Measurements from ENCODE around the gene CKAP2L.

CKAP2L gene

DNA sequence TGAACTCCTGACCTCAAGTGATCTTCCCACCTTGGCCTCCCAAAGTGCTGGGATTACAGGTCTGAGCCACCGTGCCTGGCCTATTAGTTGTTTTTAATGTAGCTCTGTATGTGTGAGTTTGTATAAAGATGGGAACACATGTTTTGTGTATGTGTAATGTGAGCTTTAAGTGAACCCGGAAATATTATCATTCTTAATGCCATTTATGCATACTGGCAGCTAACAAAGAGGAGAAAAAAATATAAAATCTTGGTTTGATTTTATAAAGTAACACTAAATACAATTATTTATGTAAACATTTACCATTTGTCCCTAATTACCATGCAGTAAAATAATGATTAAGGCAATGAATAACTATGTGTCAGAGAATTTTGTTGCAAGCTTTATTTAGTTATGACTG is 9.1 kb upstream of the CKAP2L start:
- no peaks in the 10 kb centered on the region for H3K4me1 ChIP-seq (ENCODE audit: control insufficient read depth, insufficient read depth, low read length)
- no peak overlapping the region for H3K4me2 ChIP-seq (ENCODE audit: low read length)
- no peaks in the 10 kb centered on the region for H3K36me3 ChIP-seq (ENCODE audit: insufficient read depth, low read length)
- no peaks in the 10 kb centered on the region for H3K27me3 ChIP-seq (ENCODE audit: control insufficient read depth, insufficient read depth, low read length)
- no peaks in the 10 kb centered on the region for H3K9me3 ChIP-seq (replicated peaks; ENCODE audit: low read length)
- H3K9ac ChIP-seq (ENCODE audit: low read depth, low read length) = no peak overlapping the region
- H3K4me3 ChIP-seq (ENCODE audit: low read length) = no peak overlapping the region

DNA sequence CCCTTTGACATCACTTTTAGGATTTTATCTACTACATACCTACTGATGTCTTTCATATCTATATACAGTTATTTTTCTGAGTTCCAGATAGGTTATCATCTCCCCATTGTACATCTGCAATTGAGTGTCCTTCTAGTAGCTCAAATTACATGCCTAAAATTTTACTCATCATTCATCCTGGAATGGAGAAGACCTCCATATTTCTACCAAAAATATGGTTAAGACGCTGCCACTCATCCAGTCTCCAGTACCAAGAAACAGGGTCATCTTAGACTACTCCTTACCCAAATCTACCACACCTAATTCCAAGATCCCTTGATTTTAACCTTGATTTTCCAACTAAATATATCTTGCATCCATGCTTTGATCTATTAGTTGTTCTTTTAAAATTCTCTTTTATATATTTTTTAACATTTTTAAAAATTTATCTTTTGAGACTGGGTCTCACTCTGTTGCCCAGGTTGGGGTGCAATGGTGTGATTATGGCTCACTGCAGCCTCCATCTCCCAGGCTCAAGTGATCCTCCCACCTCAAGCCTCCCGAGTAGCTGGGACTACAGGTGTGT is 8.6 kb upstream of the CKAP2L start:
- Histone ChIP-seq H3K36me3 (ENCODE audit: insufficient read depth, low read length) (no peaks in the 10 kb centered on the region), H3K4me3 (ENCODE audit: low read length) (no peak overlapping the region), H3K4me2 (ENCODE audit: low read length) (no peak overlapping the region), H3K27me3 (ENCODE audit: control insufficient read depth, insufficient read depth, low read length) (no peaks in the 10 kb centered on the region), H3K4me1 (ENCODE audit: control insufficient read depth, insufficient read depth, low read length) (no peaks in the 10 kb centered on the region), H3K9me3 (replicated peaks; ENCODE audit: low read length) (no peaks in the 10 kb centered on the region), H3K9ac (ENCODE audit: low read depth, low read length) (no peak overlapping the region)

DNA sequence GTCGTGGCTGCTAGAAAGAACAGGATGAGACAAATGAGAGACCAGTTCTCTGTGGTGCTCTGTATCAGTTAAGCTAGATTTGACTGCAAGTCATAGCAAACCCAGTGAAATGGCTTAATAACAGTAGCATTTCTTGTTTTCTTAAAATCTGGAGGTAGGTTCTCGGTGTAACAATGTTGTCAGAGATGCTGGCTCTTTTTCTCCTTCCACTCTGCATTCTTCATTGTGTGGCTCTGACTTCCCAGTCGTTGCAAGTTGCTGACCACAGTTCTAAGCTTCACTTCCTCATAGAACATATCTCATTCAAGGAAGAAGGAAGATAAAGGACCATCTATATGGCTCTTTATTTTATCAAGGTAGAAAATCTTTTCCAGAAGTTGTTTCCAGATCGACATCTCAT is 7.9 kb upstream of the CKAP2L start:
- H3K4me2 ChIP-seq (ENCODE audit: low read length) = no peak overlapping the region
- no peak overlapping the region for H3K9ac ChIP-seq (ENCODE audit: low read depth, low read length)
- no peaks in the 10 kb centered on the region for H3K9me3 ChIP-seq (replicated peaks; ENCODE audit: low read length)

DNA sequence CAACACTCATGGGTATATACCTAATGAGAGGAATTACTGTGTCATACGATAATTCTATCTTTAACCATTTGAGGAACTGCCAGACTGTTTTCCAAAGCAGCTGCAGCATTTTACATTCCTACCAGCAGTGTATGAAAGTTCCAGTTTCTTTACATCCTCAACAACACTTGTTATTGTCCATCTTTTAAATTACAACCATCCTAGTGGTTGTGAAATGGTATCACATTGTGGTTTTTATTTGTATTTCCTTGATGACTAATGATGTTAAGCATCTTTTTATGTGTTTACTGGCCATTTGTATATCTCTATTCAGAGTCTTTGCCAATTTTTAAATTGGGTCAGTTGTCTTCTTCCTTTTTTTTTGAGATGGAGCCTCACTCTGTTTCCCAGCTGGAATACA is 4.0 kb upstream of the CKAP2L start:
- H3K9me3 ChIP-seq (replicated peaks; ENCODE audit: low read length) = no peaks in the 10 kb centered on the region
- no peaks in the 10 kb centered on the region for H3K27me3 ChIP-seq (ENCODE audit: control insufficient read depth, insufficient read depth, low read length)
- H3K4me2 ChIP-seq (ENCODE audit: low read length) = no peak overlapping the region
- no peak overlapping the region for H3K9ac ChIP-seq (ENCODE audit: low read depth, low read length)
- H3K36me3 ChIP-seq (ENCODE audit: insufficient read depth, low read length) = no peaks in the 10 kb centered on the region
- peaks cover under 1% of the 10 kb centered on the region for H3K4me1 ChIP-seq (ENCODE audit: control insufficient read depth, insufficient read depth, low read length)
- no peak overlapping the region for H3K4me3 ChIP-seq (ENCODE audit: low read length)

More for the DNA sequence above, 7.9 kb upstream of the CKAP2L start:
- Histone ChIP-seq H3K4me1 (ENCODE audit: control insufficient read depth, insufficient read depth, low read length) (no peaks in the 10 kb centered on the region), H3K4me3 (ENCODE audit: low read length) (no peak overlapping the region), H3K36me3 (ENCODE audit: insufficient read depth, low read length) (no peaks in the 10 kb centered on the region), H3K27me3 (ENCODE audit: control insufficient read depth, insufficient read depth, low read length) (no peaks in the 10 kb centered on the region)

DNA sequence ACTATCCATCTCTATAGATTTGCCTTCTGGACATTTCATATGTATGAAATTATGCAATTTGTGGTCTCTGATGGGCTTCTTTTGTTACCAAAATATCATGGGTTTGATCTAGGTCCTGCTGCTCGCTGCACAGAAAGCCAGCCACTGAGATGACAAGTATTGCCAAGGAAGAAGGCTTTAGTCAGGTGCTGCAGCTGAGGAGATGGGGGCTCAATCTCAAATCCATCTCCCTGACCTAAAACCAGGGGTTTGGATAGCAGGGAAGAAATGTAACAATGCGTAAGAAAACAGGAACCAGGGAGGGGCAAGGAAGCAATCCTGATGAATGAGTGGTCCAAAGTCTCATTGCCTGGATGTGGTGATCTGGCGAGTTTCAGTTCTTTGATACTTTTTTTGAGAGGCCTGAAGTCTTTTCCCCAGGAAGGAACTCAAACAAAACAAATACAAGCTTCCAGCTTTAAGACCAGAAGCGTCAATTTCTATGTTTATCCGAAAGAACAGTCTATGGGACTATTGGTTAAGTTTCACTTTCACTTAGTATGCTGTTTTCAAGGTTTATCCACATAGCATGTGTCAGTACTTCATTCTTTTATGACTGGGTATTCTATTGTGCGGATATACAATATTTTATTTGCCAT is 3.4 kb upstream of the CKAP2L start:
- Histone ChIP-seq H3K36me3 (ENCODE audit: insufficient read depth, low read length) (no peaks in the 10 kb centered on the region), H3K9ac (ENCODE audit: low read depth, low read length) (no peak overlapping the region), H3K4me1 (ENCODE audit: control insufficient read depth, insufficient read depth, low read length) (peaks cover 7% of the 10 kb centered on the region), H3K4me2 (ENCODE audit: low read length) (no peak overlapping the region), H3K9me3 (replicated peaks; ENCODE audit: low read length) (no peaks in the 10 kb centered on the region), H3K27me3 (ENCODE audit: control insufficient read depth, insufficient read depth, low read length) (no peaks in the 10 kb centered on the region), H3K4me3 (ENCODE audit: low read length) (no peak overlapping the region)

DNA sequence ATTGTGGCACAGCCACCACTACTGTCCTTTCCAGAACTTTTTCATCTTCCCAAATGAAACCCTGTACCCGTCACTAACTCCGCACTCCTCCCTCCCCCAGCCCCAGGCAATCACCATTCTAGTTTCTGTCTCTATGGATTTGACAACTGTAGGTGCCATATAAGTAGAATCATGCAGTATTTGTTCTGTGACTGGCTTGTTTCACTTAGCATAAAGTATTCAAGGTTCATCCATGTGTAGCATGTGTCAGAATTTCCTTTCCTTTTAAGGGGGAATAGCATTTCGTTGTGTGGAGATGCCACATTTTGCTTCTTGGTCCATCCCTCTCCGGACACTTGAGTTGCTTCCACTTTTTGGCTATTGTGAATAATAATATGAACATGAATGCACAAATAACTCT is 842 bp upstream of the CKAP2L start:
- peaks cover 15% of the 10 kb centered on the region for H3K4me1 ChIP-seq (ENCODE audit: control insufficient read depth, insufficient read depth, low read length)
- peaks cover 9% of the 10 kb centered on the region for H3K36me3 ChIP-seq (ENCODE audit: insufficient read depth, low read length)
- no peaks in the 10 kb centered on the region for H3K27me3 ChIP-seq (ENCODE audit: control insufficient read depth, insufficient read depth, low read length)
- no peaks in the 10 kb centered on the region for H3K9me3 ChIP-seq (replicated peaks; ENCODE audit: low read length)
- H3K9ac ChIP-seq (ENCODE audit: low read depth, low read length) = peak overlapping the region; percentile 86
- H3K4me2 ChIP-seq (ENCODE audit: low read length) = peak overlapping the region; percentile 83
- peak overlapping the region; percentile 92 for H3K4me3 ChIP-seq (ENCODE audit: low read length)

DNA sequence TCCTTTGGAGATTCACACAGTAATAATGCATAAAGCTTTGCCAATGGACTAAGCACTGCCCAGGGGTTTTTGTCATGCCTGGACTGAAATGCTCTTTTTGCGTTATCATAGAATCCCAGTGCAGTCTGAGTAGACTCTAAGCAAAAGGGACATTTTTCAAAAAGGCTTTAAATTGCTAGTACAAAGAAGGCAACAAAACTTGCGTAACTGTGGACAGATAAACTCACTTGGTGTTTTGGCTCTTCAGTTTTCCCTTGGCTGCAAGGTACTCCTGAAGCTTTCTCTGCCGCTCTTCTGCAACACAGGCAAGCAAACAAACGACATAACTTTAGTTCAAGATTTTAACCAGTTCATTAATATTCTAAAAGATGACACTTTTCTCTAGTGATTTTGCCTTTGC is 2.1 kb downstream of the CKAP2L start:
- Histone ChIP-seq H3K4me1 (ENCODE audit: control insufficient read depth, insufficient read depth, low read length) (peaks cover 15% of the 10 kb centered on the region), H3K36me3 (ENCODE audit: insufficient read depth, low read length) (peaks cover 14% of the 10 kb centered on the region), H3K9me3 (replicated peaks; ENCODE audit: low read length) (no peaks in the 10 kb centered on the region), H3K27me3 (ENCODE audit: control insufficient read depth, insufficient read depth, low read length) (no peaks in the 10 kb centered on the region), H3K9ac (ENCODE audit: low read depth, low read length) (no peak overlapping the region), H3K4me2 (ENCODE audit: low read length) (peak overlapping the region; percentile 83), H3K4me3 (ENCODE audit: low read length) (no peak overlapping the region)

DNA sequence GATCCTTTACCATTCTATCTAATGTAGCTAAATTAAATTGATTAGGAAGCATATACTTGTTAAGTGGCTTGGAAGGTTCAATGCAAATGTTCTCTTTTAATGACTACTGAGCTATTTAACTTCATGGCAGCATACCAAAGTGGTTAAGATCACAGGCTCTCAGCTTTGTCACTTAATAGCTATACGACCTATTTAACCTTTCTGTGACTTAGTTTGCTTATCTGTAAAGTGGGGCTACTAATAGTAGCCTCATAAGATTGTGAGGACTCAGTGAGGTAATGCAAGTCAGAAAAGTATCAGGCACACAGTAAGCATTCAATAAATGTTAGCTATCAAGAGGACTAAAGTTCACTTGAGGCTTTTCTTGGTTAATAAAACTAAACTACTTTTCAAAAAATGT is 4.3 kb downstream of the CKAP2L start:
- Histone ChIP-seq H3K9ac (ENCODE audit: low read depth, low read length) (no peak overlapping the region), H3K9me3 (replicated peaks; ENCODE audit: low read length) (no peaks in the 10 kb centered on the region), H3K27me3 (ENCODE audit: control insufficient read depth, insufficient read depth, low read length) (no peaks in the 10 kb centered on the region), H3K4me2 (ENCODE audit: low read length) (no peak overlapping the region), H3K36me3 (ENCODE audit: insufficient read depth, low read length) (peaks cover 30% of the 10 kb centered on the region), H3K4me3 (ENCODE audit: low read length) (no peak overlapping the region), H3K4me1 (ENCODE audit: control insufficient read depth, insufficient read depth, low read length) (peaks cover 15% of the 10 kb centered on the region)

DNA sequence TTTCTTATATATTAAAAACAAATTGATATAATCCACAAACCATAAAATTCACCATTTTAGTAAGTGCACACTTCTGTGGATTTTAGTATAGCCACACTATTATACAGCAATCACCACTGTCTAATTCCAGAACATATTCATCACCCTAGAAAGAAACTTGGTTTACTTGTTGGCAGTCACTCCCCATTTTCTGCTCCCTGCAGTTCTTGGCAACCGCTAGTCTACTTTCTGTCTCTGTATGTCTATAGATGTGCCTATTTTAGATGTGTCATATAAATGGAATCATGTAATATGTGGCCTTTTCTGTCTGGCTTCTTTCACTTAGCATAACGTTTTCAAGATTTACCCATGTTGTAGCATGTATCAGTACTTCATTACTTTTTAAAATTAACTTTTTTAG is 5.7 kb downstream of the CKAP2L start:
- H3K9me3 ChIP-seq (replicated peaks; ENCODE audit: low read length) = no peaks in the 10 kb centered on the region
- no peak overlapping the region for H3K9ac ChIP-seq (ENCODE audit: low read depth, low read length)
- H3K27me3 ChIP-seq (ENCODE audit: control insufficient read depth, insufficient read depth, low read length) = no peaks in the 10 kb centered on the region
- peaks cover 15% of the 10 kb centered on the region for H3K4me1 ChIP-seq (ENCODE audit: control insufficient read depth, insufficient read depth, low read length)
- peaks cover 41% of the 10 kb centered on the region for H3K36me3 ChIP-seq (ENCODE audit: insufficient read depth, low read length)
- no peak overlapping the region for H3K4me3 ChIP-seq (ENCODE audit: low read length)
- H3K4me2 ChIP-seq (ENCODE audit: low read length) = no peak overlapping the region

DNA sequence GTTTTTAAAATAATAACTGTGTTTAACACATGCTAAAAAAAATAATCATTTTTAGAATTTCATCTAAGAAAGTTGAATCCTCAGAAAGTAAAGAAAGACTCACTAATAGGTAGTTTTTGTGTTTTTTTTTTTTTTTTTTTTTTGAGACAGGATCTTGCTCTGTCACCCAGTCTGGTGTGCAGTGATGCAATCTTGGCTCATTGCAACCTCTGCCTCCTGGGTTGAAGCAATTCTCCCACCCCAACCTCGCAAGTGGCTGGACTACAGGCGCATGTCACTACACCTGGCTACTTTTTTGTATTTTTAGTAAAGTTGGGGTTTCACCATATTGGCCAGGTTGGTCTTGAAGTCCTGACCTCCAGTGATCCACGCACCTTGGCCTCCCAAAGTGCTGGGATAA is 7.1 kb downstream of the CKAP2L start:
- Histone ChIP-seq H3K9me3 (replicated peaks; ENCODE audit: low read length) (no peaks in the 10 kb centered on the region), H3K4me3 (ENCODE audit: low read length) (no peak overlapping the region), H3K9ac (ENCODE audit: low read depth, low read length) (no peak overlapping the region), H3K27me3 (ENCODE audit: control insufficient read depth, insufficient read depth, low read length) (no peaks in the 10 kb centered on the region), H3K4me2 (ENCODE audit: low read length) (no peak overlapping the region), H3K4me1 (ENCODE audit: control insufficient read depth, insufficient read depth, low read length) (peaks cover 4% of the 10 kb centered on the region), H3K36me3 (ENCODE audit: insufficient read depth, low read length) (peaks cover 43% of the 10 kb centered on the region)

DNA sequence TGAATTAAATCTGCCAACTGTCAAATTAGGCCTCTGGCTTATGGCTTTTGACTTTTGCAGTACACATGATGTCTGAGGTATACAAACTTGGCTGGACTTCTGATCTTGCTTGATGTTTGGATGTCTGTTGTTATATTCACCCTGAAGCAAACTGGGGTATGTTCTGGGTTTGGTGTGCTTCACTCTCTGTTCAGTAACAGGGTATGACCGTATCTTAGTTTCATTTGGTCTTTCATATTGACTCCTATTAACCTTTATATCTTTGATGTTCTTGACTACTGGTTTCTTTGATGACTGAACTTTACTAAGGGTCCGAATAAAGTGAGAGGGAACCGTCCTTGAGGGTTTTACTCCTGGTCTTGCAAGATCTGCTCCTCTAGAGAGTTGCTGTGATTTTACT is 8.2 kb downstream of the CKAP2L start:
- no peak overlapping the region for H3K9ac ChIP-seq (ENCODE audit: low read depth, low read length)
- no peaks in the 10 kb centered on the region for H3K9me3 ChIP-seq (replicated peaks; ENCODE audit: low read length)
- H3K4me3 ChIP-seq (ENCODE audit: low read length) = no peak overlapping the region
- no peaks in the 10 kb centered on the region for H3K27me3 ChIP-seq (ENCODE audit: control insufficient read depth, insufficient read depth, low read length)
- H3K36me3 ChIP-seq (ENCODE audit: insufficient read depth, low read length) = peaks cover 40% of the 10 kb centered on the region
- H3K4me1 ChIP-seq (ENCODE audit: control insufficient read depth, insufficient read depth, low read length) = no peaks in the 10 kb centered on the region
- H3K4me2 ChIP-seq (ENCODE audit: low read length) = no peak overlapping the region

DNA sequence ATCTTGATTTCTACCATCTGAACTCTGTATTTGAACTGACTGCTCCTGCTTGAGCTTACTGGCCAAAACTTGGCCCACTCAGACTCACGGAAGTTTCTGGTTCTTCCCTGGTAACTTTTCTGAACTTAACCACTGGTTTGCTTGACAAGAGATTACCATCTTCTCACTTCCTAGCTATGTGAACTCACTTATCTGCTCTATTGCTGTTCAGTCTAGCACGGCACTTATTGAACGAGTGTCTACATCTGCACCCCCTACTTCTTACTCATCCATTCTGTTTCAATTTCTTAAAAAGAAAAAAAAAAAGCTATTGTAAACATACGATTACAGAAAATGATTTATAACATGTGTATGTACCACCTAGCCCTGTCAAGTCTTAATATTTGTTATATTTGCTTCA is 9.0 kb downstream of the CKAP2L start:
- Histone ChIP-seq H3K9me3 (replicated peaks; ENCODE audit: low read length) (no peaks in the 10 kb centered on the region), H3K4me2 (ENCODE audit: low read length) (no peak overlapping the region), H3K9ac (ENCODE audit: low read depth, low read length) (no peak overlapping the region), H3K36me3 (ENCODE audit: insufficient read depth, low read length) (peaks cover 40% of the 10 kb centered on the region), H3K4me3 (ENCODE audit: low read length) (no peak overlapping the region), H3K27me3 (ENCODE audit: control insufficient read depth, insufficient read depth, low read length) (no peaks in the 10 kb centered on the region), H3K4me1 (ENCODE audit: control insufficient read depth, insufficient read depth, low read length) (no peaks in the 10 kb centered on the region)
